ENCODE data around the gene ZNF260.

- TF ChIP-seq ZNF121 (CRISPR knock-in tag; IDR thresholded peaks at IDR 0.05) (no peak), CREB1 (CRISPR knock-in tag; IDR thresholded peaks at IDR 0.05) (no peak), CTCF (IDR thresholded peaks at IDR 0.05) (no peak), TEAD1 (CRISPR knock-in tag; IDR thresholded peaks at IDR 0.05) (no peak), MAX (CRISPR knock-in tag; IDR thresholded peaks at IDR 0.05) (no peak), TEAD4 (CRISPR knock-in tag; IDR thresholded peaks at IDR 0.05) (no peak), ZBTB43 (CRISPR knock-in tag; IDR thresholded peaks at IDR 0.05) (no peak)
These were observed 19.1 kb upstream of the ZNF260 start for GRCh38 chr19:36547001-36547732.
